SKM-1 (cell line): ENCODE results near the gene OR52W1.
A peak's percentile ranks its signal among the peaks of the same experiment; 100 is the strongest.
"Not testable (repeated sequence)": the region's sequence is repeated elsewhere in the genome, so short reads cannot be mapped to it uniquely, and the experiment has no call there.

Experiments used
- DNase-seq: peaks from one replicate; lab custom pipeline; 2025; ENCODE audit not compliant: unreplicated experiment; lab: John Stamatoyannopoulos, UW

OR52W1 gene

GRCh38 chr11:6216501-6216900 lies 17.5 kb downstream of the OR52W1 start:
- DNase-seq: no peak

DNA sequence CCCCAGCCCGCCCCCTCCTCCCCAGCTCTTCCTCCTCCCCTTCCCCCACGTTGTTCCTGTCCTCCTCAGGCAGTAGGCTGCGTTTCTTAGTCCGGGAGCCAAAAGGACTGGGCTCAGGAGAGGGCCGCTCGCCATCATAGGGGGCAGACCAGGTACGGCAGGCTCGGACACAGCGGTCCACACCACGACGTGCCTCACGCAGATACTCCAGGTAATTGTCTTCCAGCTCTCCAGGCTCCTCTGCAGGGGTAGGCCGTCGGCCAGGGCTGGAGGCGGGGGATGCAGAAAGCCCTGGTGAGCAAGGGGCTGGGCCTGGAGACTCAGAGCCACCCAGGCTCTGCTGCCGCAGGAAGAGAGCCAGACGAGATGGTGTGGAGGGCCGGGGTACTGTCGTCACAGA lies 18.7 kb downstream of the OR52W1 start:
- no peak for DNase-seq

DNA sequence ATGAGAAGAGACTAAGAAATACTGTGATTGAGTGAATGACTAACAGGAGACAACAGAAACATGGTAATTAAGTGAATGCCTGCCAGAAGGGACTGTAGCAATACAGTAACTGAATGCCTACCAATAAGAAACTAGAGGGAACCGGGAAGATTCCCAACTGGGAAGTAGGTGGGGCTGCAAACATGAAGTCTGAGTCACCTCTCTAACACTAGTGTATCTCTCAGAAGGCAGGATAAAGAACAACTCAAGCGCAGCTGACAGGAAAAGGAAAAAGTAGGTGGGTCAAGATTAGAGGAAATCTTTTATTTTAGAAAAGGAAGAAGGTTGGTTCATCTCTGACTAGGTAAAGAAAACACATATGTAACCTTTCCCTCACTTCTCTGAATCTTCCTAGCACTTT lies 20.3 kb downstream of the OR52W1 start:
- DNase-seq: no peak

DNA sequence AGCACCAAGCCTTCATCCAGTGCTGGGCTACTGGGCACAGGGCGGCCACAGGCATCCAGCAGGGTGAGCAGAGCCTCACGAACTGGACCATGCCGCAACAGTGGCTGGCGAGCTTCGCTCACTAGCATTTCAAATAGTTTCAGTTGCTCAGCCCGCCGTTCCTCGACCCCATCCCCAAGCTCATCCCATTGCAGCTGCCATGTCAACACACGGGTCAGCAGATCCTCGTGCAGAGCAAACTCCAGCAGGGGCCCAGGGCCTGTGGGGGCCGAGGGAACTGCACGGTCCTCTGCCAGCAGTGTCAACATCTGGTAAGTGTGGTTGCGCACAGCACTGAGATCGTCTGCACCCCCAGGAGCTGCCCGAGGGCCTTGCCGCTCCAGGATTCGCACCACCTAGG lies 24.8 kb downstream of the OR52W1 start:
- no peak for DNase-seq

GRCh38 chr11:6224421-6224820 lies 25.4 kb downstream of the OR52W1 start:
- no peak for DNase-seq

DNA sequence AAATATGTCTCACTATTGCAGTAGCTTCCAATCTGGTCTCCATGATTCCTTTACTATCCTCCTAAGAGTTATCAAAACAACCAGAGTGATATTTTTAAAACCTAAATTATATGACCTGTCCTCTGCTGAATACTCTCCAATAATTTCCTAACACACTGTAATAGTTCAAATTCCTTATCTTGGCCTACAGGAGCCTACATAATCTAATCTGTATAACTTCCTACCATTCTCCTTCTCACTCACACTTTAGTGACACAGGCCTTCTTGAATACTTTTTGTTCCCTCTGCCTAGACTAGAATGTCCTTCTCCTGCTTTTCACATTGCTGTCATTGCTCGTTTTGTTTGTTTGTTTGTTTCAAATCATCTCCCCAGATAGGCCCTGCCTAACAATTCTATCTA lies 26.0 kb downstream of the OR52W1 start:
- no peak for DNase-seq

DNA sequence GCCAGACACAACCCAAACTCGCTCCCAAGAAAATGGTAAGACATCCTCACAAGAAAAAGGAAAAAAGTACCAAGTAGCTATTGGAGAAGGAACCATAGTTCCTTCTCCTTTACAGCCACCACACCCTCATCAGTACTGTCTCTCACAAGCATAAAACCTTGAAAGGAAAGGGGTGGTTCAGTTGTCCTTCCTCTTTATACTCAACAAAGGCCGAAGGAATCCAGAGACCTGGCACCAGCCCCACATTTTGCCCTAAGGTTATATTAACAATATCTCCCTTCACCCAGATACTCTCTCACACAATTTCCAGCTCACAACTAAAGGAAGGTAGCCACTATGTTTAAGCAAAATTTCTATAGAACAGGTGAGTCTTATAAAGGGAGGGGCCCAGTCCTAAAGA lies 26.9 kb downstream of the OR52W1 start:
- DNase-seq: peak; percentile 42

GRCh38 chr11:6228520-6228919 lies 29.5 kb downstream of the OR52W1 start:
- no peak for DNase-seq

- no peak for DNase-seq
Observed at GRCh38 chr11:6229911-6230310, 30.9 kb downstream of the OR52W1 start.

- no peak for DNase-seq
Observed at GRCh38 chr11:6232899-6233298, 33.9 kb downstream of the OR52W1 start.

GRCh38 chr11:6233984-6234386 lies 35.0 kb downstream of the OR52W1 start:
- DNase-seq: no peak

GRCh38 chr11:6234387-6235107 lies 35.5 kb downstream of the OR52W1 start, which contains the start of gene FHIP1B:
Gene FHIP1B (minus strand): TSS chr11:6234636. CDS start chr11:6224516, 10,120 bp downstream.
- peak; percentile 99 for DNase-seq

- no peak for DNase-seq
Observed at GRCh38 chr11:6237266-6237665, 38.2 kb downstream of the OR52W1 start.

DNA sequence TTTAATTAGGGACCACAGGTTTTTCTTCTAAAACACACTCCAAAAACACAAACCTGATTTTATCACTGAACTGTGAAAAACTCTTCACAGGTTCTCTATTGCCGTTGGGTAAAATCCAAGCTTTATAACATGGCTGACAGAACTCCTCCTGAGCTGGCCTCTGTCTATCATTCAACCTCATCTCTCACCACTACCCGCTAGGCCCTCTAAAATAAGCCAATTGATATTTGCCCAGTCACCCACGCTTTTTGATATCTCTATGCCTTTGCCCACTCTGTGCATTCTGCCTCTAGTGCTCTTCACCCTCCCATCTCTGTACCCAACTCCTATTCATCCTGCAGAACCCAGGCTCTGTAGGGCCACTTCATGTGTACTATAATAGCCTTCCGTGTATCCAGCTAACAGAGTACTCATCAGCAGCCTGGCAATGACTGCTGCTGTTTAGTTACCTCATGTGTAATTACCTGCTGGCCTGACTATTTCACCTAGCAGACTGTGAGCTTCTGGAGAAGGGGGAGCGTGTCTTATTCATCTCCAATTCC lies 38.8 kb downstream of the OR52W1 start:
- no peak for DNase-seq

DNA sequence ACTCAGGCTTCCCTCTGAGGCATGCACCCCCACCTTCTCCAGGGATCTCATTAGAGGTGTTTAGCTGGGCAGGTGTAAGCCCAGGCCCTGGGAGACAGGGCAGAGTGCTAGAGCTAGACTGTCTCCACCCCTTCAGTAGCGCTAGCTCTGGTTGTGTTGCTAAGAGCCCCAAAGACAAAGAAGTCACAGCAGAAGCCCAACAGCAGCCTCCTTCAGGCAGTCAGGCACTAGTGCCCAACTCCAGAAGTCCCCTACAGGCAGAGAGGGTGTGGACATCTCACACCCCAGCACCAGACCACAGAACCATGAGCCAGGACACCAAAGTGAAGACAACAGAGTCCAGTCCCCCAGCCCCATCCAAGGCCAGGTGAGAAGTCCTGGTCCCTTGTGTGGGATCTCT lies 39.9 kb downstream of the OR52W1 start, which contains the start of gene CNGA4:
TSS of gene CNGA4 (plus strand) at position 188 of the 400 bp plus-strand sequence. CDS start at position 306, 118 bp downstream.
- no peak for DNase-seq

DNA sequence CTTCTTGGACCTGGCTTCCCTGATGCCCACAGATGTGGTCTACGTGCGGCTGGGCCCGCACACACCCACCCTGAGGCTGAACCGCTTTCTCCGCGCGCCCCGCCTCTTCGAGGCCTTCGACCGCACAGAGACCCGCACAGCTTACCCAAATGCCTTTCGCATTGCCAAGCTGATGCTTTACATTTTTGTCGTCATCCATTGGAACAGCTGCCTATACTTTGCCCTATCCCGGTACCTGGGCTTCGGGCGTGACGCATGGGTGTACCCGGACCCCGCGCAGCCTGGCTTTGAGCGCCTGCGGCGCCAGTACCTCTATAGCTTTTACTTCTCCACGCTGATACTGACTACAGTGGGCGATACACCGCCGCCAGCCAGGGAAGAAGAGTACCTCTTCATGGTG lies 41.1 kb downstream of the OR52W1 start:
- no peak for DNase-seq

GRCh38 chr11:6240781-6241180 lies 41.8 kb downstream of the OR52W1 start:
- DNase-seq: peak; percentile 48

DNA sequence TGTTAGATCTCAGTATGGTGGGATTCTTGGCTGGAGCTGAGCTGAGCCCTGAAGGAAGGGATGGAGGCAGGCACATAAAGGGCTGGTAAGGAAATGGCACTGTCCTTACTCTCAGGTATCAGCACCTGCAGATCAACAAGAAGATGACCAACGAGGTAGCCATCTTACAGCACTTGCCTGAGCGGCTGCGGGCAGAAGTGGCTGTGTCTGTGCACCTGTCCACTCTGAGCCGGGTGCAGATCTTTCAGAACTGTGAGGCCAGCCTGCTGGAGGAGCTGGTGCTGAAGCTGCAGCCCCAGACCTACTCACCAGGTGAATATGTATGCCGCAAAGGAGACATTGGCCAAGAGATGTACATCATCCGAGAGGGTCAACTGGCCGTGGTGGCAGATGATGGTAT lies 42.3 kb downstream of the OR52W1 start:
- DNase-seq: no peak

GRCh38 chr11:6245536-6245935 lies 46.5 kb downstream of the OR52W1 start:
- DNase-seq: no peak

- DNase-seq: no peak
Observed at GRCh38 chr11:6248248-6248647, 49.2 kb downstream of the OR52W1 start.

GRCh38 chr11:6248897-6249296 lies 49.9 kb downstream of the OR52W1 start:
- DNase-seq: not testable (repeated sequence)
